HG03520 (cell line): ENCODE results near the gene RAD18.

ENCODE experiments used
- ATAC-seq: cut with Tn5 transposase; IDR thresholded peaks from one replicate; pipeline ENCODE4 v1.9.1; 2021; ENCODE audit warnings: mild to moderate bottlenecking, moderate library complexity; ENCODE audit not compliant: unreplicated experiment

The RAD18 gene

GRCh38 chr3:8900869-8901268 lies 62.4 kb downstream of the RAD18 start:
- ATAC-seq: no peak

- ATAC-seq: no peak
These were observed 63.3 kb downstream of the RAD18 start for GRCh38 chr3:8899876-8900460.

GRCh38 chr3:8895829-8896228 lies 67.4 kb downstream of the RAD18 start:
- no peak for ATAC-seq

- no peak for ATAC-seq
These were observed 70.3 kb downstream of the RAD18 start for GRCh38 chr3:8893001-8893400.

- no peak for ATAC-seq
These were observed 71.5 kb downstream of the RAD18 start for GRCh38 chr3:8891774-8892173.

GRCh38 chr3:8891303-8891702 lies 72.0 kb downstream of the RAD18 start:
- no peak for ATAC-seq

- no peak for ATAC-seq
These were observed 74.9 kb downstream of the RAD18 start for GRCh38 chr3:8888301-8888915.

GRCh38 chr3:8887435-8888300 lies 75.6 kb downstream of the RAD18 start:
- no peak for ATAC-seq

GRCh38 chr3:8886546-8886945 lies 76.7 kb downstream of the RAD18 start:
- ATAC-seq: no peak

- ATAC-seq: no peak
These were observed 77.5 kb downstream of the RAD18 start for GRCh38 chr3:8885536-8886316.

- ATAC-seq: no peak
These were observed 78.5 kb downstream of the RAD18 start for GRCh38 chr3:8884630-8885290.

- ATAC-seq: no peak
These were observed 80.6 kb downstream of the RAD18 start for GRCh38 chr3:8882642-8883041.

GRCh38 chr3:8882171-8882593 lies 81.1 kb downstream of the RAD18 start:
- ATAC-seq: no peak

GRCh38 chr3:8879347-8879944 lies 83.8 kb downstream of the RAD18 start:
- no peak for ATAC-seq

GRCh38 chr3:8875836-8876235 lies 87.4 kb downstream of the RAD18 start:
- ATAC-seq: no peak

- no peak for ATAC-seq
These were observed 89.5 kb downstream of the RAD18 start for GRCh38 chr3:8873740-8874139.

- ATAC-seq: no peak
These were observed 91.0 kb downstream of the RAD18 start for GRCh38 chr3:8872261-8872660.

GRCh38 chr3:8871306-8871705 lies 92.0 kb downstream of the RAD18 start:
- no peak for ATAC-seq

GRCh38 chr3:8870134-8870533 lies 93.1 kb downstream of the RAD18 start:
- no peak for ATAC-seq

- no peak for ATAC-seq
These were observed 93.7 kb downstream of the RAD18 start for GRCh38 chr3:8869613-8870012.
